KMS-11 (cell line): ENCODE results near the gene MKX.

Experiments
- H2AFZ ChIP-seq: fragments of 200-600 bp; sonication (generic); 2 replicates; pipeline ENCODE4 v1.6.1; 2016; ENCODE audit warnings: antibody characterized with exemption, mixed run types, low read depth
- H3K27ac ChIP-seq: fragments of 200-600 bp; sonication (generic); 2 replicates; pipeline ENCODE4 v1.6.1; 2016; ENCODE audit warnings: mild to moderate bottlenecking, mixed run types
- H3K27me3 ChIP-seq: fragments of 200-600 bp; sonication (generic); 2 replicates; pipeline ENCODE4 v1.6.1; 2017; ENCODE audit warnings: mild to moderate bottlenecking, low read depth, mixed run types, moderate library complexity; ENCODE audit not compliant: insufficient read depth
- H3K36me3 ChIP-seq: fragments of 200-600 bp; sonication (generic); 2 replicates; pipeline ENCODE4 v1.6.1; 2017; ENCODE audit warnings: mild to moderate bottlenecking, mixed run types; ENCODE audit not compliant: insufficient read depth
- H3K4me1 ChIP-seq: fragments of 200-600 bp; sonication (generic); 2 replicates; pipeline ENCODE4 v1.6.1; 2016; ENCODE audit warnings: mild to moderate bottlenecking, low read depth, mixed run types; ENCODE audit not compliant: poor library complexity, severe bottlenecking
- H3K4me2 ChIP-seq: fragments of 200-600 bp; sonication (generic); 2 replicates; pipeline ENCODE4 v1.7.0; 2016; ENCODE audit warnings: mild to moderate bottlenecking, mixed run types
- H3K4me3 ChIP-seq: fragments of 200-600 bp; sonication (generic); IDR thresholded peaks from 2 replicates; pipeline ENCODE4 v1.6.1; 2017; ENCODE audit warnings: low read depth, low read length, mixed read lengths; ENCODE audit not compliant: insufficient read depth
- H3K79me2 ChIP-seq: fragments of 200-600 bp; sonication (generic); 2 replicates; pipeline ENCODE4 v1.6.1; 2016; ENCODE audit warnings: low read depth, mixed run types; ENCODE audit not compliant: insufficient read depth
- H3K9ac ChIP-seq: fragments of 200-600 bp; sonication (generic); 2 replicates; pipeline ENCODE4 v1.6.1; 2016; ENCODE audit warnings: mild to moderate bottlenecking, mixed run types
- H4K20me1 ChIP-seq: fragments of 200-600 bp; sonication (generic); 2 replicates; pipeline ENCODE4 v1.6.1; 2016; ENCODE audit warnings: mild to moderate bottlenecking, mixed run types; ENCODE audit not compliant: insufficient read depth
- TF ChIP-seq, protein P1 (sequence below): fragments of 200-600 bp; sonication (generic); conservative IDR thresholded peaks from 2 replicates; pipeline ENCODE4 v1.6.1; 2017; ENCODE audit warnings: low read depth, mild to moderate bottlenecking, antibody characterized with exemption, low read length, moderate library complexity, mixed read lengths

Gene MKX

GRCh38 chr10:27646604-27647175 is 98.9 kb downstream of the MKX start:
- Histone ChIP-seq H3K27ac (no peak overlapping the region), H3K4me2 (no peak overlapping the region), H2AFZ (no peak overlapping the region), H3K9ac (no peak overlapping the region), H4K20me1 (no peaks in the 10 kb centered on the region), H3K79me2 (no peaks in the 10 kb centered on the region), H3K4me3 (no peak overlapping the region), H3K4me1 (no peaks in the 10 kb centered on the region), H3K36me3 (no peaks in the 10 kb centered on the region), H3K27me3 (no peaks in the 10 kb centered on the region)
- TF ChIP-seq, protein P1, sequence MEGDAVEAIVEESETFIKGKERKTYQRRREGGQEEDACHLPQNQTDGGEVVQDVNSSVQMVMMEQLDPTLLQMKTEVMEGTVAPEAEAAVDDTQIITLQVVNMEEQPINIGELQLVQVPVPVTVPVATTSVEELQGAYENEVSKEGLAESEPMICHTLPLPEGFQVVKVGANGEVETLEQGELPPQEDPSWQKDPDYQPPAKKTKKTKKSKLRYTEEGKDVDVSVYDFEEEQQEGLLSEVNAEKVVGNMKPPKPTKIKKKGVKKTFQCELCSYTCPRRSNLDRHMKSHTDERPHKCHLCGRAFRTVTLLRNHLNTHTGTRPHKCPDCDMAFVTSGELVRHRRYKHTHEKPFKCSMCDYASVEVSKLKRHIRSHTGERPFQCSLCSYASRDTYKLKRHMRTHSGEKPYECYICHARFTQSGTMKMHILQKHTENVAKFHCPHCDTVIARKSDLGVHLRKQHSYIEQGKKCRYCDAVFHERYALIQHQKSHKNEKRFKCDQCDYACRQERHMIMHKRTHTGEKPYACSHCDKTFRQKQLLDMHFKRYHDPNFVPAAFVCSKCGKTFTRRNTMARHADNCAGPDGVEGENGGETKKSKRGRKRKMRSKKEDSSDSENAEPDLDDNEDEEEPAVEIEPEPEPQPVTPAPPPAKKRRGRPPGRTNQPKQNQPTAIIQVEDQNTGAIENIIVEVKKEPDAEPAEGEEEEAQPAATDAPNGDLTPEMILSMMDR = no peak

DNA sequence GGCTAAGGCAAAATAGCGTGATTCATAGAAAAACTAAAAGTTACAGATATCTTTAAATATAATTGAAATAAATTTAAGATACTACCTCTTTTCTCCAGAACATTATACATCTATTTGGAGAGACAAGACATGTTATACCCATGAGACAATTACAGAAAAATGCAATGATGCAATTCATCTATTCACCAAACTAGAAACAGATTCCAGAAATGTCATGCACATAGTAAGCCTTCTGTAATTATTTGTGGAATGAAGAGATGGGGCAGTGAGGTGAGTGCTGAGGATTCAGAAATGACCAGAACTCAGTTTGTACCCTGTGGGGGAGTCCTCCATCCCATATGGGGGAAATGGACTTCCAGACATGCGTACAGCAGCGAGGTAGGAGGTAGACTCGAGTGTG is 99.4 kb downstream of the MKX start:
- no peaks in the 10 kb centered on the region for H3K4me1 ChIP-seq
- no peaks in the 10 kb centered on the region for H4K20me1 ChIP-seq
- TF ChIP-seq, protein P1 = no peak
- H3K4me3 ChIP-seq = no peak overlapping the region
- no peak overlapping the region for H2AFZ ChIP-seq
- H3K36me3 ChIP-seq = no peaks in the 10 kb centered on the region
- no peak overlapping the region for H3K9ac ChIP-seq
- H3K27ac ChIP-seq = no peak overlapping the region
- no peaks in the 10 kb centered on the region for H3K79me2 ChIP-seq
- H3K27me3 ChIP-seq = no peaks in the 10 kb centered on the region
- H3K4me2 ChIP-seq = no peak overlapping the region

DNA sequence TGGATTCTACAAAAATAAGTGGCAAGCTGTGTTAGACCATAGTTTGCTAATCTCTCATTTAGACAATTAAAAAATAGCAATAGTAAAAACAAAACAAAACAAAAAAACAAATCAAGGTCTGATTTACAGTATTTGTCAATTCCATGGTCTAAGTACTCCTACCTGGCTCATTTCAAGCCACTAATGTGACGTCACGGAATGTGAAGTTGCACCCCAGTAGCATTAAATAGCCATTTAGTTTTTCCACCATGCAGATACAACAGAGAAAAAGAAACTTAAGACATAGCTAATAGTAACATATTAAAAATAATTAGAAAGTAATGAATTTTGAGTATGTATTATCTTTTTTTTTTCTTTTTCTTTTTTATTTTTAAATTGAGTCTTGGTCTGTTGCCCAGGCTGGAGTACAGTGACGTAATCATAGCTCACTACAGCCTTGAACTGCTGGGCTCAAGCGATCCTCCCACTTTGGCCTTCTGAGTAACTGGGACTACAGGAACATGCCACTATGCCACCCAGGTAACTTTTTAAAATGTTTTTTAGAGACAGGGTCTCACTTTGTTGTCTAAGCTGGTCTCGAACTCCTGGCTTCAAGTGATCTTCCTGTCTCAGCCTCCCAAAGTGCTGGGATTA is 101.2 kb downstream of the MKX start:
- H3K4me3 ChIP-seq = no peak overlapping the region
- H3K27me3 ChIP-seq = no peaks in the 10 kb centered on the region
- TF ChIP-seq, protein P1 = no peak
- H3K27ac ChIP-seq = no peak overlapping the region
- no peak overlapping the region for H3K4me2 ChIP-seq
- no peaks in the 10 kb centered on the region for H3K79me2 ChIP-seq
- no peak overlapping the region for H3K9ac ChIP-seq
- H3K36me3 ChIP-seq = no peaks in the 10 kb centered on the region
- H2AFZ ChIP-seq = no peak overlapping the region
- no peaks in the 10 kb centered on the region for H3K4me1 ChIP-seq
- no peaks in the 10 kb centered on the region for H4K20me1 ChIP-seq

DNA sequence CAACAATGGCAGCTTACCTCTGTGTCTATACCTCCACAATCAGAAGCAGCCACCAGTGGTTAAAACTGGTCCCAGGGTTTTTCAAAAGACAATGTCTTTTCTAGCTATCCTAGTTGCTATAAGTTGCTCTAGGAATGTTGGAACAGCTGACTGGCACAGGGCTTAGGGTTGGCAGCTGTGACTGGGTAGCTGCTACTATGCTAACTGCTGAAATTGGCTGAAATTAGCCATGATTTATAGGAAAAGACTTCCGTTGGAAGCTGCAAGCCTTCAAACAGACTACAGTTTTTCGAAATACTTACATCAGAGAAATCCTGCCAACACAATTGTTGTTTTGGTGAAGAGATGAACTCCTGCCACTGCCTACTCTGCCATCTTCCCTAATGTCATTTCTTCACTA is 102.3 kb downstream of the MKX start:
- TF ChIP-seq, protein P1 = no peak
- Histone ChIP-seq H2AFZ (no peak overlapping the region), H3K4me2 (no peak overlapping the region), H3K79me2 (no peaks in the 10 kb centered on the region), H3K4me3 (no peak overlapping the region), H4K20me1 (no peaks in the 10 kb centered on the region), H3K27ac (no peak overlapping the region), H3K4me1 (no peaks in the 10 kb centered on the region), H3K9ac (no peak overlapping the region), H3K27me3 (no peaks in the 10 kb centered on the region), H3K36me3 (no peaks in the 10 kb centered on the region)
